ENCODE measurements around the gene BORCS5.
"Not testable (repeated sequence)": the region's sequence is repeated elsewhere in the genome, so short reads cannot be mapped to it uniquely, and the experiment has no call there.

The BORCS5 gene

DNA sequence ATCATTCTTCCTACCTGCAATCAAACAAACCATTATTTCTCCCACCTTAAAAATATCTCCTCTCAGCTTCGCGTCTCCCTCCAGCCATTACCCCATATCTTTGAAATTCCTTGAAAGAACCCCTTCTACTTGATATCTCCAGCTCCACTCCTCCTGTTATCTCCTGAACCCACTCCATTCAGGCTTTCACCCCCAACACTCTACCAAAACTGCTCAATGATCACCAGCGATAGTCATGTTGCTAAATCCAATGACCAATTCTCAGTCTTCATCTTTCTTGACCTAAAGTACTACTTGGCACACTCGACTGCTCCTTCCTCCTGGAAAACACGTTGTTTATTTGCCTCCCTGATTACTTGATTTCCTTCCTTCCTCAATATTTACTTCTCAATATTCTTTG is 135.7 kb downstream of the BORCS5 start:
- no peak for DNase-seq

DNA sequence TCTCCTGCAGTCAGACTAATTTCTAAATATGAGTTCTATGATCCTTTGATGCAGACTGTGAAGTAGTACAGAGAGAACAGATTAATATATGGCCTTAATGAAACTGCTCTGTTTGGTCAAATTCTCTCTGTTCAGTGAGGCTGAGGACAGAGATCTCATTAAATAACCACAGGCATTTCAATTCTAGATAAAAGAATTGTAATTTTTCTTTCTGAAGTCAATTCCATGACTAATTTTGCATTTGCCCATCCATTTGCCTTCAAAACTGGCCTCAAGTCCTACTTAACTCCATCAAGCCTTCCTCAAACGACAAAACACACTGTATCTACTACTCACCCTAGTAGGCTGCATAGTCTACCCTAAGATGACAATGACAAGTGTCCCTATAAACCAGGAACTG is 138.7 kb downstream of the BORCS5 start:
- no peak for DNase-seq

DNA sequence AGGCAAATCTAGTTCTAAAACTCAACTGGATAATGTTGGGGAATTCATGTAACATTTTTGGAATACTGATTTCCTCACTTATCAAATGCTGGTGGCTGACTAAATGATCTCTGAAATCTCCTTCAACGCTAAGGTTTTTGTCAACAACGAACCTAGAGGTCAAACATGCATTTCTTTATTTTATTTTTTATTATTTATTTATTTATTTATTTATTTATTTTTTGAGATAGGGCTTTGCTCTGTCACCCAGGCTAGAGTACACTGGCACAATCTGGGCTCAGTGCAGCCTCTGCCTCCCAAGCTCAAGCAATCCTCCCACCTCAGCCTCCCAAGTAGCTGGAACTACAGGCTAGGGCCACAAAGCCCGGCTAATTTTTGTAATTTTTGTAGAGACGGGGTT is 141.3 kb downstream of the BORCS5 start:
- no peak for DNase-seq

DNA sequence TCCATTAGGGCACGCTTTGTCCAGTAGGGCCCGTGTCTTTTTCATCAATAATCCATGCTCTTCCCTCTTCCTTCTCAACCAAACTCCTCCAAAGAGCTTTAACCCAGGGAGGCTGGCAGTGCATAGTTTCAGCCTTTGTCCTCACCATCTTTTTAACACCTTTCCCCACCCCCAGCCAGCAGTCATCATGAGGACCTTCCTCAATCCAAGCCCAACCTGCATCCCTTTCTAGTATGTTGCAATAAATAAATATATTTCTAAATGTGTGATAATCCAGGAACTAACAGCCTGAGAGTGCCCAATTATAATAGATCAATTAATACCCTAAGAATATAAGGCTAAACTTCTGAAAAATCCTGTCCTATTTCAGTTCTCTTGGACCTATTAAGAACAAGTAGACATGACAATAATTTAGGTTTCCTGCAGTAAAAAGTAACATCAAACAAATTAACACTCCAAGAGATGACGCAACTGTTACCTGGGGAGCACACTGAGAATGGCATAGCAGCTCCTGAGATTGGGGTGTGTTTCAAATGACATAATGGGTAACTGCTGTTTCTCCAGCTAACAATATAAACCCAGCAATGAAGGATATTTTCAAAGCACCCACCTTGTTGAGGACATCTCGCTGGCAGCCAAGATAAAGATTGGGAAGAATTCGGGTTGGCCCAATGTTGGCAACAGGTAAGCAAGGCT is 143.2 kb downstream of the BORCS5 start:
- DNase-seq: no peak

DNA sequence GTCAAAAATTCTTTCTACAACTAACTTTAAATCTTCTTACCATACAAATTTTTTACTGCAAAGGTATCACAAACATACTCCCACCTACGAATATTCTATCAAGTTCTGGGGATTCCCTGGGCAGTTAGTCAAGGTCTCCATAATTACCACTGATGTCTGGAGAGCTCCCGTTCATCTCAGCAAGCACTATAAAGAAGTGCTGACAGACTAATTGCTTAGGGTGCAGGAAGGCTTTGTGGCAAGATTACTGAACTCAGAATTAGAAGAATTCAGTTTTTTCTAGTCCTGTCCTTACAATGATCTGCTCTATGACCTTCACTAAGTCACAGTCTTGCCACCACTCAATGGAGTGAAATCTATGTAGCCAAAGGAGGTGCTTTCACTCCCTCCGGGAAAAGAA is 144.2 kb downstream of the BORCS5 start:
- DNase-seq: no peak

DNA sequence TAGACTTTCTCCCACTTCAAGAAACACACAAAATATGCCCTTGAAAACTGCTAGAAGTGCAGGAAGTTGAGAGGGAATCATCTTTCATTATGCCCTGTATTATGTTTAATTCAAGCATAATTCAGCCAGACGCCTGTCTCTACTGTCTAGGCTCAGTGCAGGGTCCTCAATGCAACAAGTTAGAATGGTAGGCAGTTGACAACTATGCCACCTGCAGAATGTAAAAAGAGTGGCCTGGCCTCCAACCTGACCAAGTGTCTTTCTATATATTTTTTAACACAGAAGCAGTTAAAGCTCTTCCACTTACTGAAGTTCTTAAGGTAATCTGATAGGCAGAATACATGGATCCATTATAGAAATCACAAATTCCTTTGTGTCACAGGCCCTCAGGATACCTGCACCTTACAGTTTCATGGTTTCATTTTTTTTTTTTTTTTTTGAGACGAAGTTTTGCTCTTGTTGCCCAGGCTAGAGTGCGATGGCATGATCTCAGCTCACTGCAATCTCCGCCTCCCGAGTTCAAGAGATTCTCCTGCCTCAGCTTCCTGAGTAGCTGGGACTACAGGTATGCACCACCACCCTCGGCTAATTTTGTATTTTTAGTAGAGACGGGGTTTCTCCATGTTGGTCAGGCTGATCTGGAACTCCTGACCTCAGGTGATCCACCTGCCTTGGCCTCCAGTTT is 145.4 kb downstream of the BORCS5 start:
- not testable (repeated sequence) for DNase-seq

DNA sequence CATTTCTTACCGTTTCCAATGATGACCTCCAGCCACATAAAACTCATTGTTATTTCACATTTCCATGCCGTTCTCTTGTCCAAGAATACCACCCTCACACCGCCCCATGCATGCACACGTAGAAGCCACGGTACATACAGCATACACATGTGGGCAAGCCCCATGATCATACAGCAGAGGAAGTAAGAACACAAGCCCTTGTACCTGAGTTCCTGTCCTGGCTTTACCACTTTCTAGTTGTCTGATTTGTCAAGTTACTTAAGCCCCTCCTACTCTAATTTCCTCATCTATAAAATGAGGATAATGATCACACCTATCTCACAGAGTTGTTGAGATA is 145.9 kb downstream of the BORCS5 start:
- no peak for DNase-seq

DNA sequence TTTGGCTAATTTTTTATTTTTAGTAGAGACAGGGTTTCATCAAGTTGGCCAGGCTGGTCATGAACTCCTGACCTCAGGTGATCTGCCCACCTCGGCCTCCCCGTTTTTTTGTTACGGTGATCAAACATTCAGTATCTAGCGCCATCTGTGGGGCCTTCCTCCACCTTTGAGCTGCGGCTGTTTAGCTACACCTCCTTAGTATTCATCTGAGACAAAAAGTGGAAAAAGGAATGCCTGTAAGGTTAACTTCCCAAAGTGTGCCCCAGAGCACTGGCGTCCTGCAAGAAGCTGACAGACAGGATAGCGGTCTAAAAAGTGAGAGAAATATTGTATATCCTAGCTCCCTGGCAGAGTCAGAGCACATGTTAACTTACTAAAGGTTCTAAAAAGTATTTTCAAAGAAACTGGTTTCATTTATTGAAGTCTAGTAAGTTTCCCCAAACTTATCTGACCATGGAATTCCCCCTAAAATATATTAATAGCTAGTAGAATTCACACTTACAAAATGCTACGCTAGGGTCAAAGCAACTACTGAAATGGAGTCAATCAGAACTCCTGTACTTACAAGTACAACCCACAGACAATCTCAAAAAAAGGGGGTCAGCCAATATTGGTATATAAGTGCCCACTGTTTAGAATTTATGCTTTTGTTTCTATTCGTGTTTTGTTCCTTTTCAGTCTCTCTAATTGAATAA is 146.7 kb downstream of the BORCS5 start:
- peak; percentile 69 for DNase-seq

DNA sequence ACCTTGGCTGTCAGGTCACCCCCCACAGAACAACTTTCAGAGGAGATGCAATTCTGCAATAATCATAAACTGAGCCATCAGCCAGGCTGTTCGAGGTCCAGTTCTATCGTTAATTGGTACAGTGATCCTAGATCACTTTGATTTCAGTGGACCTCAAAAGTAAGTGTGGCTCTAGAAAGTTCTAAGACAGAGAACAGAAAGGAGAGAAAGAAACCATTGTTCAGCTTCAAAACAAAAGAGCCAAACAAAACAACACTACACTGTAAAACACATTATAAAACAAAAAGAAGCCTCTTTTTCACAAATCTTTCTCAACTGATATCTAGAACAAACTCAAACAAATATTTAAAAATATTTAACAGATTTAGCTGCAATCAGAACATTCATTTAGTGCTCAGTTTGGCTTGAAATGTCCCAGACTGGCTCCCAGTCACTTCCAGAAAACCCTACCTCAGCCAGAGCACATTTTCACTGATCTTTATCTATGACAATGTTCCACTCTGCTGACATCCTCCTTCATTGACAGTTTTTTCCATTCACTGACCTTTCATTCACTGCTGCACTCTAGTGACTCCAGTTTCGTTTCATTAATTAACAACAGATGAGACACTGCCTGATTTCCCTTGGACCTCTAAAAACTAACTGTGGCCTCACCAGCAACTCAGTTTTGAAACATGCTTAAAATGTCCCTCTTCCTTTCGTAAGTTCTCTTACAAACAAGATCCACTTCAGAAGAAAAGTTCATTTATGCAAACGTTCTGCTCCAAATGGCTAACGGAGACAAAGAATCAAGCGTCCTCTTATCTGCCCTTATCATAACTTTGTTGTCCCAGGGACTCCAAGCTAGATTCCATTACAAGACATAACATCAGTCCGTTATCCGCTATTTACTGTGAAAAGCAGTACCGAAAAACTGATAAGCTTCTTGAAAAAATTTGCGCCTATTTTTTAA is 148.9 kb downstream of the BORCS5 start:
- no peak for DNase-seq

DNA sequence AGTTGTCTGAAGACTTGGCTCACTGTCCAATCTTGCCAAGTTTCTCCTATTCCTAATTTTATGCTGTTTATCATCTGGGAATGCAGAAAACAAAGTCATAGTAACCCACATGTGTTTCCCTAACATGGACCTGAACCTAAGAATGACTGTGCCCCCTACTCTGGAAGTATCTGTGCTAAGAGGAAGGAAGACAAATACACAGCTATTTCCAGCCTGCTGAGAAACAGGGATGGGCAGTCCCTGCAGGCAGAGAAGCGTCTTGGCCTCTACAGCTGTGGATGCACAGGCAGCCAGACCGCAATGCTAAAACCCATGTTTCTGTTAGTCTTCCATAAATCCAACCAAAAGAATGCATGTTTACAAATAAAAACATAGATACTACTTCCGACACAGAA is 149.6 kb downstream of the BORCS5 start:
- DNase-seq: no peak

DNA sequence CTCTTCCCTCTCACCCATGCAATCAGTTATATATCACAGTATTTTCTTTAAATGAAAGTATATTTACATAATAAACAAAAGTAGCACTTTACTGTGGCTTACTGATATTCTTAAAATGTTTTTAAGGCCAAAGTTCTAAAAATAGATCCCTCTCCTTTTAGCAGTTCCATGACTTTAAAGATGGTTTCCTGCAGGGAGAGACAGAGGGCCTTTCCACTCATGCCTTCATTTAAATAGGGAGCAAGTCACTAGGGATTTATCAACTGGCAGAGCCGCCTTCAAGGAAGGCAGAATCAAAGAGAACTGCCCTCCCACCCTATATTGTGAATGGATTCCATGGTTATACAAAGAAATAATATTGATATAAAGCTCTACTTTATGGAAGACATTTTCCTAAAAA is 150.2 kb downstream of the BORCS5 start:
- no peak for DNase-seq

DNA sequence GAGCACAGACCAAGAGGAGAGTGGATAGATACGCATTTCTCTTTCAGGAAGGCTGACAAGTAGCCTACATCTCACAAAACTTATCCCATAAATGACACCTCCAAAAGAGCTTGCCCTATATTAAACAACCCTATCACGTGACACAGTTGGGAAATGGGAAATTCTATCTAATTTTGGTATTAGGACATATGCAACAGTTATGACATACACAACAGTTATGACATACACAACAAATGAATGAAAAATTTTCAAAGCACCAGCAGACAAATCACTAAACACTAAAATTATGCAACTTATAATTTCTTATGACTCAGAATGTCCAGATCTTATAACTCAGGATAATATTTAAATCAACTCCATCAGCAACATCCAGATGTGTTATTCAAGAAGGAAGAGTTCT is 151.7 kb downstream of the BORCS5 start:
- DNase-seq: no peak

DNA sequence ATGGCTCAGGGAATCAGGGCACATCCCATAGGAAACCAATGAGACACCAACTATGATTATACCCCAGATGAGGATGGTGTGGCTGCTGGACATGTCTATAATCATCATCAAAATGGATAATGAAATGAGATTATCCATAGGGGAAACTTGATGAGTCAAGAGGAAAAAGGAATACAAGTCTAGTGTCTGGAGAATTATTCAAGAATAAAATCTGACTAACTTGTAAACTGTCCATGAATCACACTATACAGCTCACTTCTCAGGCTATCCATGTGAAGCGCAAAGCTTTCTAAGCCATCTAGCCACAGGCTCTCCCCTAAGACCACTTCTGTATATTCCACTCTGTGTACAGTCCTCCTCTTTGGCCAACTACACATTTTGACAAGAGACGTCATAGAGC is 153.3 kb downstream of the BORCS5 start:
- no peak for DNase-seq

DNA sequence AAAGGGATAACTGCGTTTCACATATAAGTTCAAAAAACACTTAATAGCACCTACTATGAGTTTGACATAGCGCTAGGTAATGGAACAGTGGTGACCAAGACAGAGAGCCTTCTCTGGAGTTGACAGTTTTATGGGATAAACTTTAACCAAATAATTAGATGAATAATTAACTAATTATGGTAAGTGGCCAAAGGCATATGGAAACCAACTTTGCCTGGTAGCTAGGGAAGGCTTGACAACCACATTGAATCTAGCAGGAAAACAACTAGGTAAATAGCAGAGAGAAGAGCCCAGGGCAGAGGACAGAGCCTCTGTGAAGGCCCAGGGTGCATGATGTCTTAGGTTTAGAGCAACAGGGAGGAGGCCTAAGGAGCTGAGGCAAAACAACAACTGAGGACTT is 153.7 kb downstream of the BORCS5 start:
- DNase-seq: no peak

DNA sequence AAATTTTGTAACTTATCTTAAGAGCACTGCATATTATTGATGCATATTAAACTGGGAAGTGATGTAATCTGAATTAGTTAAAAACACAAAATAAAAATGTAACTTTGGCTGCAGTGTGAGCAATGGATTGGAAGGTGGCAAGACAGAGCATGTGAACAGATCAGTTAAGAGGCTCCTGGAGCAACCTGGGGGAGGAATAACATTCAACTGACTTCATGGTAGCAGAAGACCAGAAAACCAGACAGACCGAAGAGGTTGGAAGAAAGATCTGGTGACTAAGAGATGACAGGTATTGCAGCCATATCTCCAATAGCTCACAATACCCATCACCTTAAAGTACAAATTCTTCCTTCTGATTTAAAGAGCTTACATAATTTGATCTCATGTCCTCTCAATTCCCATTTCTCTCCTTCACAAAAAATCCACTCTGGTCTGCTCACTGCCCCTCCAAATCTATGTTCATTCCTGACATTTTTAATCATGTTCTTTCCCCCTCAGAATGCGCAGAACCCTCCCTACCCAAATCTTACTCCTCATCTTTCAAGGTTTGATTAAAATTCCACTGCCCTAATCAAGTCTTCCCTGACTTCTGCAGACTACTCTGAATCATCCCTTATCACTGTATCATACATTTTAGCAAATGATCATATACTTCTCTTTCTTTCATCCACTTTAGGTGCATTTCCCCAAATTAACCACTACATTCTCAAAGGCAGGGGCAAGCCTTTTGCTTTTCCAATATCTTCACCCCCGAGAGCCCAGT is 154.3 kb downstream of the BORCS5 start:
- DNase-seq: no peak

DNA sequence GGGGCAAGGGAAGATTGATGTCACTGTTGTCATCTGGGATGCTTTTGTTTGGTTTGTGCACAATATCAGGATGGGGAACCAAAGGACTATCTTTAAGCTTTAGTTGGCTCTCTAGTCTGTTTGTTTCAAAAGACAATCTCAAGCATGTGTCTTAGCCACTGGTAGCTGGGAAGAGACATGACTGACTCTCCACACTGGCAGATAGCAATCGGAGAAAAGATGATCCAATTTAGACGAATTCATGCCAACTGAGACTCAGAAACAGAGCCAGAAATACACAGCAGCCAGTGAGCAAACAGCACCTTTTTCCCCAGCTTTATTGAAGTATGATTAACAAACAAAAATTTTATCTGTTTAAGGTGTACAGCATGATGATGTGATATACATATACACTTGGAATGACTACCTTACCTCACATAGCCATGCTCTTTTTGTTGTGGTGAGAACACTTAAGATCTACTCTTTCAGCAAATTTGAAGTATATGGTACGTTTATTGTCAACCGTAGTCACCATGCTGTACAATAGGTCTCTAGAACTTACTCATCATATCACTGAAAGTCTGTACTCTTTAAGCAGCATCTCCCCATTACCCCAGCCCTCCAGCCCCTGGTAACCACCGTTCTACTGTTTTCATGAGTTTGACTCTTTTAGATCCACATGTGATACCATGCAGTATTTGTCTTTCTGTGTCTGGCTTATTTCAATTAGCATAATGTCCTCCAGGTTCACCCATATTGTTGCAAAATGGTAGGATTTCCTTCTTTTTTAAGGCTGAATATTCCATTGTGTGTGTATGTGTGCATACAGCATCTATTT is 155.2 kb downstream of the BORCS5 start:
- no peak for DNase-seq

DNA sequence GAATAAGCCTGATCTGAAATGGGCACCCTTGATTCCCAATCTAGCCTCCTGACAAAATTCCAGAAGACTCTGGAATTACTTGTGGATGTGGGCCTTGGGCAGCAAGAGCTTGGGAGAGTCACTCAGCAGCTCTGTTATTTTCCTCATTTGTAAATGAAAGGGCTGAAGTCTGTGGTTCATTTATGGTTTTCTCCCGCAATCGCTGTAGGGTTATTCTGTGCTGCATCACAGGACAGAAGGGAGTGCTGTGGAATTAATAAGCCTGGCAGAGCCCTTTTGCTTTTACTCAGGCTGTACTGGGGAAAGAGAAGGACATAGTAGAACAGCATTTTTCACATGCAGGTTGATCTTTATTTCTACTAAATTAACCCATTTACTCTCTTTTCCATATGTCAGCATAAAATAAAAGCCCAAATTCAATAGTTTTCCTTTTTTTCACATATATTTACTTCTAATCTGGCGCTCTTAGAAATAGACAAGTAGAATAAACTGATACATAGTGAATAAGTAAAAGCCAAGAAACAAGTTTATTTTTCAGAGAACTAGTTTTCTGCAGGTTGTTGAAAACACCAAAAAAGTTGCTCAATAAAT is 156.6 kb downstream of the BORCS5 start:
- DNase-seq: no peak

DNA sequence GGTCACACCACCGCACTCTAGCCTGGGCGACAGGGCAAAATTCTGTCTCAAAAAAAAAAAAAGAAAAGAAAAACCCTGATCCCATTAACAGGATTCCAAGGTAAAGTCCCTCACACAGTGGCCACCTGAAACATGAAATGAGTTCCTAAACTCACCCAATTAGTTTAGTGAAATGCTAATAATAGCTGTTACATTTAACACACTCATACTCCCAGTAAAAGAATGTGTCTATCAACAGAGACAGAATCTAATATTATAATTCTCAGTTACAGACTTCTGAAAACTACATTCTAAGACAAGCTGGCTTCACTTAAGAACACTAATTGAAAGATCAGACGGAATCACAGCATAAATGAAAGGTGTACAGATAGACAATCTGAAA is 161.6 kb downstream of the BORCS5 start:
- no peak for DNase-seq

DNA sequence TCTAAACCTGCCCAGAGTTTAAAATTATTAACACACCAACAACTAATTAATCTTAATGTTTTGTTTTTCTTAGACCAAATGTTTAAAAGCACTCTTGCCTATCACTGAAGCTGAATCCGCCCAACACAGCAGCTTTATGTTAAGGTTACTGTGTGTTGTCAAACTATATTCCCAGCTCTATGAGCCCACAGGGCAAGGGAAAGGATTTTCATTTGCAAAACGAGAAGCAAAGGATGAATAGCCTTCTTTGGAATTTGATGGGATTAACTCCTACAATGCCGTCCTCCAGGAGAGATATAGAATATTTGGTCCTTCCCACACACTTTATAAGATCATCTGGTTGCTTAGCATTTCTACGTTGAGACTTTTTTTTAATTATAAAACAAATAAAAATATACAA is 162.0 kb downstream of the BORCS5 start:
- no peak for DNase-seq
